ENCODE measurements around the gene NUMB. TPM values are rescaled to one million over a fixed set of nuclear protein-coding genes. Genes with fewer than 3 reads are reported as not detected.

The NUMB gene
- polyA plus RNA-seq = 88.3 TPM
- long read RNA-seq, donor 1, transcript NUMB-211 (11 exons, 3,607 nt) = major isoform, 5 of 51 reads
- long read RNA-seq, donor 1, partial matches to known transcripts = 41 of 51 reads
- long read RNA-seq, donor 1, other reads (novel, unspliced or antisense) = 0 of 51 reads
- long read RNA-seq, donor 2, transcript NUMB-225 (12 exons, 3,547 nt) = major isoform, 5 of 12 reads
- long read RNA-seq, donor 2, partial matches to known transcripts = 0 of 12 reads
- long read RNA-seq, donor 2, other reads (novel, unspliced or antisense) = 0 of 12 reads
- long read RNA-seq, donor 3 = 0 reads
- long read RNA-seq, donor 4, partial matches to known transcripts = 0 of 1 reads
- long read RNA-seq, donor 4, other reads (novel, unspliced or antisense) = 0 of 1 reads
- long read RNA-seq, donor 5, partial matches to known transcripts = 0 of 9 reads
- long read RNA-seq, donor 5, other reads (novel, unspliced or antisense) = 0 of 9 reads
- long read RNA-seq, donor 6, transcript NUMB-225 (12 exons, 3,547 nt) = major isoform, 5 of 8 reads
- long read RNA-seq, donor 6, partial matches to known transcripts = 0 of 8 reads
- long read RNA-seq, donor 6, other reads (novel, unspliced or antisense) = 0 of 8 reads
- long read RNA-seq, donor 7, partial matches to known transcripts = 0 of 7 reads
- long read RNA-seq, donor 7, other reads (novel, unspliced or antisense) = 0 of 7 reads
- long read RNA-seq, donor 8, transcript NUMB-225 (12 exons, 3,547 nt) = major isoform, 7 of 14 reads
- long read RNA-seq, donor 8, partial matches to known transcripts = 0 of 14 reads
- long read RNA-seq, donor 8, other reads (novel, unspliced or antisense) = 0 of 14 reads
- long read RNA-seq, donor 9, transcript NUMB-225 (12 exons, 3,547 nt) = major isoform, 5 of 7 reads
- long read RNA-seq, donor 9, partial matches to known transcripts = 0 of 7 reads
- long read RNA-seq, donor 9, other reads (novel, unspliced or antisense) = 0 of 7 reads
- long read RNA-seq, donor 10, transcript NUMB-225 (12 exons, 3,547 nt) = major isoform, 5 of 12 reads
- long read RNA-seq, donor 10, partial matches to known transcripts = 0 of 12 reads
- long read RNA-seq, donor 10, other reads (novel, unspliced or antisense) = 0 of 12 reads
- long read RNA-seq, donor 11, partial matches to known transcripts = 9 of 18 reads
- long read RNA-seq, donor 11, other reads (novel, unspliced or antisense) = 0 of 18 reads

GRCh38 chr14:73458183-73458976 is at the start of gene NUMB:
TSS of gene NUMB (minus strand) at chr14:73458546. CDS start at chr14:73355751, 102,795 bp downstream.
- H3K9me3 ChIP-seq (ENCODE audit: control insufficient read depth, low read depth, low read length) = no peaks in the 10 kb centered on the region
- no peaks in the 10 kb centered on the region for H3K36me3 ChIP-seq (ENCODE audit: control insufficient read depth, insufficient read depth, low read length)
- peak; percentile 99 to 100 for DNase-seq
- peak within 1 kb of the TSS; percentile 91 for H3K4me3 ChIP-seq (ENCODE audit: low read length)
- peak within 1 kb of the TSS; percentile 88 for H3K27ac ChIP-seq (ENCODE audit: low read length)
- 0% methylated on average over 1 of the region's 60 CpGs for WGBS (ENCODE audit: insufficient coverage, low lambda C conversion rate)
- H3K4me1 ChIP-seq (ENCODE audit: control insufficient read depth, insufficient read depth, low read length) = peaks cover 49% of the 10 kb centered on the region
- no peaks in the 10 kb centered on the region for H3K27me3 ChIP-seq (ENCODE audit: control insufficient read depth, insufficient read depth, low read length)

GRCh38 chr14:73503648-73504047 is 45.3 kb upstream of the NUMB start:
- H3K27ac ChIP-seq (ENCODE audit: low read length) = no peak overlapping the region
- H3K36me3 ChIP-seq (ENCODE audit: control insufficient read depth, insufficient read depth, low read length) = peaks cover 6% of the 10 kb centered on the region
- no peaks in the 10 kb centered on the region for H3K9me3 ChIP-seq (ENCODE audit: control insufficient read depth, low read depth, low read length)
- DNase-seq = no peak
- no peaks in the 10 kb centered on the region for H3K27me3 ChIP-seq (ENCODE audit: control insufficient read depth, insufficient read depth, low read length)
- H3K4me1 ChIP-seq (ENCODE audit: control insufficient read depth, insufficient read depth, low read length) = no peaks in the 10 kb centered on the region
- H3K4me3 ChIP-seq (ENCODE audit: low read length) = no peak overlapping the region
- WGBS (ENCODE audit: insufficient coverage, low lambda C conversion rate) = no CpG with 5 or more reads among the region's 3 CpGs

- Histone ChIP-seq H3K36me3 (ENCODE audit: control insufficient read depth, insufficient read depth, low read length) (peaks cover 6% of the 10 kb centered on the region), H3K9me3 (ENCODE audit: control insufficient read depth, low read depth, low read length) (no peaks in the 10 kb centered on the region), H3K4me1 (ENCODE audit: control insufficient read depth, insufficient read depth, low read length) (no peaks in the 10 kb centered on the region), H3K4me3 (ENCODE audit: low read length) (no peak overlapping the region), H3K27me3 (ENCODE audit: control insufficient read depth, insufficient read depth, low read length) (no peaks in the 10 kb centered on the region), H3K27ac (ENCODE audit: low read length) (no peak overlapping the region)
- no CpG with 5 or more reads among the region's 11 CpGs for WGBS (ENCODE audit: insufficient coverage, low lambda C conversion rate)
- DNase-seq = no peak
Measured at GRCh38 chr14:73502017-73502619, 43.8 kb upstream of the NUMB start.

- peaks cover 3% of the 10 kb centered on the region for H3K36me3 ChIP-seq (ENCODE audit: control insufficient read depth, insufficient read depth, low read length)
- no peaks in the 10 kb centered on the region for H3K4me1 ChIP-seq (ENCODE audit: control insufficient read depth, insufficient read depth, low read length)
- H3K4me3 ChIP-seq (ENCODE audit: low read length) = no peak overlapping the region
- WGBS (ENCODE audit: insufficient coverage, low lambda C conversion rate) = no CpG with 5 or more reads among the region's 6 CpGs
- no peaks in the 10 kb centered on the region for H3K27me3 ChIP-seq (ENCODE audit: control insufficient read depth, insufficient read depth, low read length)
- no peak overlapping the region for H3K27ac ChIP-seq (ENCODE audit: low read length)
- no peak for DNase-seq
- no peaks in the 10 kb centered on the region for H3K9me3 ChIP-seq (ENCODE audit: control insufficient read depth, low read depth, low read length)
Measured at GRCh38 chr14:73500360-73500759, 42.0 kb upstream of the NUMB start.

- no CpG with 5 or more reads among the region's 2 CpGs for WGBS (ENCODE audit: insufficient coverage, low lambda C conversion rate)
- peaks cover 5% of the 10 kb centered on the region for H3K9me3 ChIP-seq (ENCODE audit: control insufficient read depth, low read depth, low read length)
- H3K27ac ChIP-seq (ENCODE audit: low read length) = no peak overlapping the region
- no peak overlapping the region for H3K4me3 ChIP-seq (ENCODE audit: low read length)
- DNase-seq = no peak
- H3K27me3 ChIP-seq (ENCODE audit: control insufficient read depth, insufficient read depth, low read length) = no peaks in the 10 kb centered on the region
- H3K36me3 ChIP-seq (ENCODE audit: control insufficient read depth, insufficient read depth, low read length) = peaks cover 4% of the 10 kb centered on the region
- peaks cover 14% of the 10 kb centered on the region for H3K4me1 ChIP-seq (ENCODE audit: control insufficient read depth, insufficient read depth, low read length)
Measured at GRCh38 chr14:73494593-73494992, 36.2 kb upstream of the NUMB start.

GRCh38 chr14:73492670-73493069 is 34.3 kb upstream of the NUMB start:
- no CpG with 5 or more reads among the region's 5 CpGs for WGBS (ENCODE audit: insufficient coverage, low lambda C conversion rate)
- H3K4me3 ChIP-seq (ENCODE audit: low read length) = no peak overlapping the region
- no peaks in the 10 kb centered on the region for H3K27me3 ChIP-seq (ENCODE audit: control insufficient read depth, insufficient read depth, low read length)
- H3K9me3 ChIP-seq (ENCODE audit: control insufficient read depth, low read depth, low read length) = peaks cover 5% of the 10 kb centered on the region
- peaks cover 14% of the 10 kb centered on the region for H3K4me1 ChIP-seq (ENCODE audit: control insufficient read depth, insufficient read depth, low read length)
- no peak overlapping the region for H3K27ac ChIP-seq (ENCODE audit: low read length)
- DNase-seq = no peak
- H3K36me3 ChIP-seq (ENCODE audit: control insufficient read depth, insufficient read depth, low read length) = peaks cover 4% of the 10 kb centered on the region

- H3K36me3 ChIP-seq (ENCODE audit: control insufficient read depth, insufficient read depth, low read length) = peaks cover 4% of the 10 kb centered on the region
- no peak for DNase-seq
- no CpG with 5 or more reads among the region's 24 CpGs for WGBS (ENCODE audit: insufficient coverage, low lambda C conversion rate)
- H3K27ac ChIP-seq (ENCODE audit: low read length) = no peak overlapping the region
- H3K4me3 ChIP-seq (ENCODE audit: low read length) = peak overlapping the region; percentile 71
- H3K9me3 ChIP-seq (ENCODE audit: control insufficient read depth, low read depth, low read length) = peaks cover 5% of the 10 kb centered on the region
- H3K4me1 ChIP-seq (ENCODE audit: control insufficient read depth, insufficient read depth, low read length) = peaks cover 14% of the 10 kb centered on the region
- H3K27me3 ChIP-seq (ENCODE audit: control insufficient read depth, insufficient read depth, low read length) = no peaks in the 10 kb centered on the region
Measured at GRCh38 chr14:73492043-73492552, 33.8 kb upstream of the NUMB start.

GRCh38 chr14:73491256-73492042 is 33.1 kb upstream of the NUMB start:
- no peaks in the 10 kb centered on the region for H3K27me3 ChIP-seq (ENCODE audit: control insufficient read depth, insufficient read depth, low read length)
- DNase-seq = peak; percentile 33 to 68
- H3K9me3 ChIP-seq (ENCODE audit: control insufficient read depth, low read depth, low read length) = peaks cover 5% of the 10 kb centered on the region
- peak overlapping the region; percentile 49 for H3K27ac ChIP-seq (ENCODE audit: low read length)
- WGBS (ENCODE audit: insufficient coverage, low lambda C conversion rate) = no CpG with 5 or more reads among the region's 94 CpGs
- peak overlapping the region; percentile 71 for H3K4me3 ChIP-seq (ENCODE audit: low read length)
- H3K36me3 ChIP-seq (ENCODE audit: control insufficient read depth, insufficient read depth, low read length) = peaks cover 4% of the 10 kb centered on the region
- peaks cover 14% of the 10 kb centered on the region for H3K4me1 ChIP-seq (ENCODE audit: control insufficient read depth, insufficient read depth, low read length)

All from large intestine (tissue), 12 donors.